ENCODE results near the gene RASSF7. TPM values are rescaled to one million over a fixed set of nuclear protein-coding genes. Genes with fewer than 3 reads are reported as not detected.
A peak's percentile ranks its signal among the peaks of the same experiment; 100 is the strongest.

The RASSF7 gene
- total and polyA plus RNA-seq, 2 donors = 3.3 to 13.8 TPM

DNA sequence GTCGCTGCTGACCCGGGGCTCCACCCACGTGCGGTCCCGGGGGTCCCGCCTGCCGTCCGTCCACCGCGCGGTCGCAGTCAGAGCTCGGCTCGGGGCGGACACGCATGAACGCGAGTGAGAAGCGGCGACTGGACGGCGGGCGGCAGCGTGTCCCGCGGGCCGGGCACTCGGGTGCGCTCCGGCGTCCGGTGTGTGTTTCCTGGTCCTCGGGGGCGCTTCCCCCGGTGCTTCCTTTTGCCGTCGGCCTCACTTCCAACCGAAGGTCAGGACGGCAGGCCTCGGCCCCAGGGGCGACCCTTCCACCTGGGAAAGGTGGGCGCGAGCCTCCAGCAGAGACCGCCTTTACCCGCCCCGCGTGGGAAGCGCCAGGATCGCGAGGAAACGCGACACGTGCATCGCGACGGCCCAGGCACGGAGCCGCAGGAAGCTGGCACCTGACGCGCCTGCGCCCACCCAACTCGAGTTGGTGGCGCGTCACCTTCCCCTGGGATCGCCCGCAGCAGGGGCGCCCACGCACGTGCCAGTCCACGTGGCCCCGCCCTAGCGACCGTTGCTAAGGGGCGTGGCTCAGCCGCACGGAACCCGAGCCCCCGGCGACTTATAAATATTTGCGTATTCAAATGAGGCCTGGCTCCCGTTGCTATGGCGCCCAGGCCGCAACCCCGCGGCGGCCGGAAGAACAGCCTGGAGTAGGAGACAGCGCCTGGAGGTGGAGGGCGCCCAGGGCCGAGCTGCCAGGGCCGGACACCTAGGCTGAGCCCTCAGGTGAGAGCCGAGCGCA lies 23.7 kb upstream of the RASSF7 start, which contains the start of gene LRRC56:
TSS of gene LRRC56 (plus strand) at position 687 of the 781 bp plus-strand sequence. CDS start 3,158 bp downstream, outside the sequence.
- no peak for DNase-seq (ENCODE audit: extremely low spot score)
- 2% methylated on average over 93 of the region's 93 CpGs for WGBS
- Histone ChIP-seq H3K4me3 (ENCODE audit: low read depth, low read length) (peak within 1 kb of the TSS; percentile 11), H3K27ac (ENCODE audit: low read depth) (peak within 1 kb of the TSS; percentile 60), H3K36me3 (ENCODE audit: insufficient read depth) (peaks cover 2% of the 10 kb centered on the region), H3K4me1 (ENCODE audit: insufficient read depth) (no peaks in the 10 kb centered on the region)

GRCh38 chr11:537622-538430 lies 22.9 kb upstream of the RASSF7 start:
- Histone ChIP-seq H3K27ac (ENCODE audit: low read depth) (no peak overlapping the region), H3K4me1 (ENCODE audit: insufficient read depth) (no peaks in the 10 kb centered on the region), H3K4me3 (ENCODE audit: low read depth, low read length) (peak overlapping the region; percentile 11), H3K36me3 (ENCODE audit: insufficient read depth) (no peaks in the 10 kb centered on the region)
- DNase-seq (ENCODE audit: extremely low spot score) = no peak
- 49% methylated on average over 19 of the region's 19 CpGs for WGBS

DNA sequence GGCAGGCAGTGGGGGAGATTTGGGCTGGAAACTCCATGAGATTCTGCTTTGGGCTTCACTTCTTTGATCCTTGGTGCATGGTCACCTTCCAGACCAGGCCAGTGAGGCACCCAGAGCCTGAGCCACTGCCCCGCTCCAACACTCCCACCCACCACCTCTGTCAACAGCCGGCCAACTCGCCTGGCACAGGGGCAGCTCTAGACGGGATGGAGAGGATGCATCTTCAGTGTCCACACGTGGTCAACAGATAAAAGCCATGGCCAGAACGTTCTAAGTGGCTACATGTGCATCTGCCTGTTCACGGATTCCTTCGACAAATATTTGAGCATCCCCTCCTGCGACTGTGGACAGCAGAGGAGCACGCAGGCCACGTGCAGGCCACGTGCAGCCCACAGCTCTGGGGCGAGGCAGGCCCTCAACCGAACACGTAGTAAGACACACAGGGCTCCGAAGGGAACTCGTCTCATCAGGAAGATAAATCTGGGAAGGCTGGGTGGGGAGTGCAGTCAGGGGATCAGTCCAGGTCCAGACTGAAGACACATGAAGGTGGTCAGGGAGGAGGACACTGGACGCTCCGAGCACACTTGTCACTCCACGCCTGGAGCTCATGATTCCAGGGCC lies 22.2 kb upstream of the RASSF7 start:
- no peaks in the 10 kb centered on the region for H3K4me1 ChIP-seq (ENCODE audit: insufficient read depth)
- no peak overlapping the region for H3K4me3 ChIP-seq (ENCODE audit: low read depth, low read length)
- no peak overlapping the region for H3K27ac ChIP-seq (ENCODE audit: low read depth)
- 91% methylated on average over 20 of the region's 20 CpGs for WGBS
- H3K36me3 ChIP-seq (ENCODE audit: insufficient read depth) = no peaks in the 10 kb centered on the region
- DNase-seq (ENCODE audit: extremely low spot score) = no peak

GRCh38 chr11:539971-540481 lies 20.7 kb upstream of the RASSF7 start:
- 89% methylated on average over 8 of the region's 8 CpGs for WGBS
- no peak overlapping the region for H3K4me3 ChIP-seq (ENCODE audit: low read depth, low read length)
- no peaks in the 10 kb centered on the region for H3K4me1 ChIP-seq (ENCODE audit: insufficient read depth)
- H3K36me3 ChIP-seq (ENCODE audit: insufficient read depth) = no peaks in the 10 kb centered on the region
- no peak for DNase-seq (ENCODE audit: extremely low spot score)
- no peak overlapping the region for H3K27ac ChIP-seq (ENCODE audit: low read depth)

DNA sequence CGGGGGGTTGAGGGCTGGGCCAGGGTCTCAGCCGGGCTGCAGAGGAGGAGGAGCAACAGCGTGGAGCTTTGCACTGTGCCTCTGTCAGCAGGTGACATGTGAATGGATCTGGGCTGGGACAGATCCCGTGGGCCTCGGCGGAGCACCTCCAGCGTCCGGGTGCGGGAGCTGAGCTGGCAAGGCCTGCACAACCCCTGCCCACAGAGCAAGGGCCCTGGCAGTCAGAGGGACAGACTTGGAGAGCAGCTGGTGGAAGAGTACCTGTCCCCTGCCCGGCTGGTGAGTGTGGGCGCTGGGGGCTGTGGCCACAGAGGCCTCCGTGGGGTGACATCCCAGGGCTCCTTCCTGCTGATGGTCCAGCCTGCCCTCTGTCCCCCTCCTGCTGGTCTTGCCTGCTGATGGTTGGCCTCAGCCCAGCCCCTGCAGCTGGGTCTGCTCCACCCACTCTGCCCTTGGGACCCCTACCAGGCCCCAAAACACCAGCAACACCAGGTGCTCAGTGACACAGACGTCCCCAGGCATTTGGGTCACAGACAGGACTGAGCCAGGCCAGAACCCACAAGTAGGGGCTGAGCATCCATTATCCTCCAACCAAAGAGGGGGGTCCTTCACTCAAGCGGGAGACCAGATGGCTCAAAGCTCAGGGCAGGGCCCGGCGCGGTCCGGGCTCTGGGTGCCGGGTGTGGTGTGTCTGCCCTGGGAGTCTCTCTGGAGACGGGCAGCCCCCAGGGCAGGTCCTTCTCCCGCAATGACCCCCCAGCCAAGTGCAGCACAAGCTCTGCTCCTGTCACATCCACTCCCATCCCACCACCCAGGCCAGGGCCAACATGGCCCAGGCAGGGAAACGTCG lies 20.0 kb upstream of the RASSF7 start:
- Histone ChIP-seq H3K27ac (ENCODE audit: low read depth) (no peak overlapping the region), H3K4me1 (ENCODE audit: insufficient read depth) (no peaks in the 10 kb centered on the region), H3K36me3 (ENCODE audit: insufficient read depth) (no peaks in the 10 kb centered on the region), H3K4me3 (ENCODE audit: low read depth, low read length) (no peak overlapping the region)
- no peak for DNase-seq (ENCODE audit: extremely low spot score)
- 85% methylated on average over 23 of the region's 23 CpGs for WGBS

DNA sequence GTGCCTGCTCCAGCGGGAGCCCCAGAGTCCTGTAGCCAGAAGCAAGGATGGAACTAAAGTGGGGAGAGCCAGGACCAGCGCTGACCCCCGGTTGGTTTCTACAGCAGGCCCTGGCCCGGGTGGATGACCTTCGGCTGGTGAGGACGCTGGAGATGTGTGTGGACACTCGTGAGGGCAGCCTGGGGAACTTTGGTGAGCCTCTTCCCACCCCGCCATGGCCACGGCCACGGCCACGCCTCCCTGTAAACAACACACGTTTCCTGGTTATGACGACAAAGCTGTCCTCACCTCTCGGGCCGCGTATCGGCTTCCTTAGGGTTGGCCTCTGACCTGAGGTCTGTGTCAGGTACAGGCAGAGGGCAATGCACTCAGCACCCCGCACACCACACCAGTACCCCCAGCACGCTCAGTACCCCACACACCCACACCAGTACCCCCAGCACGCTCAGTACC lies 19.3 kb upstream of the RASSF7 start:
- Histone ChIP-seq H3K27ac (ENCODE audit: low read depth) (no peak overlapping the region), H3K4me3 (ENCODE audit: low read depth, low read length) (no peak overlapping the region), H3K36me3 (ENCODE audit: insufficient read depth) (no peaks in the 10 kb centered on the region), H3K4me1 (ENCODE audit: insufficient read depth) (no peaks in the 10 kb centered on the region)
- 91% methylated on average over 20 of the region's 20 CpGs for WGBS
- no peak for DNase-seq (ENCODE audit: extremely low spot score)

- Histone ChIP-seq H3K27ac (ENCODE audit: low read depth) (no peak overlapping the region), H3K4me1 (ENCODE audit: insufficient read depth) (no peaks in the 10 kb centered on the region), H3K4me3 (ENCODE audit: low read depth, low read length) (no peak overlapping the region), H3K36me3 (ENCODE audit: insufficient read depth) (no peaks in the 10 kb centered on the region)
- DNase-seq (ENCODE audit: extremely low spot score) = no peak
- 89% methylated on average over 5 of the region's 5 CpGs for WGBS
These were observed 16.0 kb upstream of the RASSF7 start for GRCh38 chr11:544817-545166.

- Histone ChIP-seq H3K4me1 (ENCODE audit: insufficient read depth) (no peaks in the 10 kb centered on the region), H3K27ac (ENCODE audit: low read depth) (no peak overlapping the region), H3K36me3 (ENCODE audit: insufficient read depth) (no peaks in the 10 kb centered on the region), H3K4me3 (ENCODE audit: low read depth, low read length) (no peak overlapping the region)
- no peak for DNase-seq (ENCODE audit: extremely low spot score)
- WGBS = 86% methylated on average over 11 of the region's 11 CpGs
These were observed 15.6 kb upstream of the RASSF7 start for GRCh38 chr11:545171-545570.

DNA sequence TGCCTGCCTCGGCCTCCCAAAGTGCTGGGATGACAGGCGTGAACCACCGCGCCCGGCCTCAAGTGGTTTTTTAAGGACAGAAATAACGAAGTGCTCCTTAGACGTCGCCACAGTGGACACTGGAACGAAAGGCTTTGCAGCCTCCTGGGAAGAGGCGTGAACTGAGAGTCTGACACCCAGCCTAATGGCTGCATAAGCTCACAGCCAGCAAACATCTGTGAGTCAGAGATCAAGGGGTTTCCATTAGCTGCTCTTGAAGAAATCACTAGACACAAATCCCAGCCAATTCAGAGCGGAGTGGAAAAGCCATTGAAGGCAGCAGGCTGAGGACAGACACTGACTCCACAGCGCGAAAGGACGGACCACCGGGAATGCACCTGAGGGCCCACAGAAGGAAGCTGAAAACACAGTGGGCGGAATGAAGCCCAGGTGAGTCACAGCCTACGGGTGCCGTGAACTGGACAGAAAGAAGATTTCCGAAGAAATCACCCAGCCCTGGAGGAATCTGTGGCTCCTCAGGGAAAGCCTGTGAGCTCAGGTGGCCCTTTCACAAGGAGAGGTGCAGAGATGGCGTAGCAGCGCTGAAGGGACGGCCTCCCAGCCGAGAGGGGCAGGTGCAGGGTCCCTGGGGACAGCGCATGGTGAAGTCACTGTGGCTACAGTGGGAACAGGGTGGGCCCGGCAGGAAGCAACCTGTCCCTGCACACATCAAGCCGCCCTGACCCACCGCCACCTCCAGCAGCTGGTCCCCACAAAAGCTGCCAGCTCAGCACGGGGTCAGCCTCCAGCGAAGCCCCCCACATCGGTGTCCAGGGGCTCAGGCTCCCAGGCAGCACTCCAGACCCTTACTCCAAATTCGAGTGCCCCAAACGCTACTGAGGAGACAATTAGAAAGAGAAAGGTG lies 11.8 kb upstream of the RASSF7 start:
- WGBS = 80% methylated on average over 32 of the region's 32 CpGs
- no peak overlapping the region for H3K4me3 ChIP-seq (ENCODE audit: low read depth, low read length)
- no peaks in the 10 kb centered on the region for H3K36me3 ChIP-seq (ENCODE audit: insufficient read depth)
- no peak overlapping the region for H3K27ac ChIP-seq (ENCODE audit: low read depth)
- no peaks in the 10 kb centered on the region for H3K4me1 ChIP-seq (ENCODE audit: insufficient read depth)
- DNase-seq (ENCODE audit: extremely low spot score) = no peak

GRCh38 chr11:550021-550745 lies 10.6 kb upstream of the RASSF7 start:
- H3K4me3 ChIP-seq (ENCODE audit: low read depth, low read length) = no peak overlapping the region
- H3K27ac ChIP-seq (ENCODE audit: low read depth) = no peak overlapping the region
- H3K36me3 ChIP-seq (ENCODE audit: insufficient read depth) = no peaks in the 10 kb centered on the region
- H3K4me1 ChIP-seq (ENCODE audit: insufficient read depth) = no peaks in the 10 kb centered on the region
- WGBS = 95% methylated on average over 25 of the region's 25 CpGs
- DNase-seq (ENCODE audit: extremely low spot score) = no peak

DNA sequence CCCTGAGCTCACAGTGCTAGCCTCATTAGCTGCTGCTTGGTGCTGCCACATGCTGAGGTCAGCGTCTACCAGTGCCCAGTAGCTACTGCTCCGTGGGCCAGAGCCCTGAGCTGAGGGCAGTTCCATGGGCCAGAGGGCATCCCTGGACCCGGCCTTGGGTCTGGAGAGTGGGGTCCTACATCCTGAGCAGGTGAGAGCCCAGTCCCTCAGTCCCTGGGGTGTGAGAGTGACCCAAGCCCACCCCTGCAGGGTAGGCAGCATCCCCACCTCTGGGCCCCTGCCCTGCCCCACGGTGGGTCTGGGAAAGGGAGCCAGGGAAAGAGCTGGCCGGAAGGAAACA lies 10.1 kb upstream of the RASSF7 start:
- Histone ChIP-seq H3K4me1 (ENCODE audit: insufficient read depth) (no peaks in the 10 kb centered on the region), H3K4me3 (ENCODE audit: low read depth, low read length) (no peak overlapping the region), H3K27ac (ENCODE audit: low read depth) (no peak overlapping the region), H3K36me3 (ENCODE audit: insufficient read depth) (no peaks in the 10 kb centered on the region)
- 87% methylated on average over 5 of the region's 5 CpGs for WGBS
- DNase-seq (ENCODE audit: extremely low spot score) = no peak

GRCh38 chr11:551131-551530 lies 9.6 kb upstream of the RASSF7 start:
- no peak for DNase-seq (ENCODE audit: extremely low spot score)
- 82% methylated on average over 16 of the region's 16 CpGs for WGBS
- Histone ChIP-seq H3K4me1 (ENCODE audit: insufficient read depth) (peaks cover 1% of the 10 kb centered on the region), H3K27ac (ENCODE audit: low read depth) (no peak overlapping the region), H3K36me3 (ENCODE audit: insufficient read depth) (no peaks in the 10 kb centered on the region), H3K4me3 (ENCODE audit: low read depth, low read length) (no peak overlapping the region)

All from urinary bladder (tissue), 4 donors.